ENCODE data around the gene ANKLE1. TPM values are rescaled to one million over a fixed set of nuclear protein-coding genes. Genes with fewer than 3 reads are reported as not detected.

ANKLE1 gene
- total RNA-seq, 1 donor from 2014 or later = 3.6 TPM

GRCh38 chr19:17236811-17237543 is 44.7 kb upstream of the ANKLE1 start:
- Mint-ChIP-seq H3K27me3 (ENCODE audit: low read depth) (no peaks in the 10 kb centered on the region), H3K4me1 (peaks cover 21% of the 10 kb centered on the region), H3K27ac (no peak overlapping the region), H3K9me3 (no peaks in the 10 kb centered on the region), H3K4me3 (peak overlapping the region; percentile 34), H3K36me3 (peaks cover 11% of the 10 kb centered on the region)
- TF ChIP-seq CTCF (IDR thresholded peaks at IDR 0.05; ENCODE audit: unreplicated experiment) = no peak
- no peak for DNase-seq (ENCODE audit: low spot score in 2 of 2, unreplicated experiment in 2 of 2)

GRCh38 chr19:17237747-17238706 is 43.7 kb upstream of the ANKLE1 start:
- no peak for DNase-seq (ENCODE audit: low spot score in 2 of 2, unreplicated experiment in 2 of 2)

GRCh38 chr19:17240062-17240752 is 41.5 kb upstream of the ANKLE1 start:
- no peak overlapping the region for H3K4me3 Mint-ChIP-seq
- H3K27ac Mint-ChIP-seq = peak overlapping the region; percentile 64

More at GRCh38 chr19:17237747-17238706, 43.7 kb upstream of the ANKLE1 start:
- peaks cover 27% of the 10 kb centered on the region for H3K4me1 Mint-ChIP-seq
- no peak overlapping the region for H3K27ac Mint-ChIP-seq
- no peaks in the 10 kb centered on the region for H3K27me3 Mint-ChIP-seq (ENCODE audit: low read depth)
- TF ChIP-seq CTCF (IDR thresholded peaks at IDR 0.05; ENCODE audit: unreplicated experiment) = no peak
- H3K4me3 Mint-ChIP-seq = no peak overlapping the region
- peaks cover 7% of the 10 kb centered on the region for H3K36me3 Mint-ChIP-seq
- no peaks in the 10 kb centered on the region for H3K9me3 Mint-ChIP-seq

DNA sequence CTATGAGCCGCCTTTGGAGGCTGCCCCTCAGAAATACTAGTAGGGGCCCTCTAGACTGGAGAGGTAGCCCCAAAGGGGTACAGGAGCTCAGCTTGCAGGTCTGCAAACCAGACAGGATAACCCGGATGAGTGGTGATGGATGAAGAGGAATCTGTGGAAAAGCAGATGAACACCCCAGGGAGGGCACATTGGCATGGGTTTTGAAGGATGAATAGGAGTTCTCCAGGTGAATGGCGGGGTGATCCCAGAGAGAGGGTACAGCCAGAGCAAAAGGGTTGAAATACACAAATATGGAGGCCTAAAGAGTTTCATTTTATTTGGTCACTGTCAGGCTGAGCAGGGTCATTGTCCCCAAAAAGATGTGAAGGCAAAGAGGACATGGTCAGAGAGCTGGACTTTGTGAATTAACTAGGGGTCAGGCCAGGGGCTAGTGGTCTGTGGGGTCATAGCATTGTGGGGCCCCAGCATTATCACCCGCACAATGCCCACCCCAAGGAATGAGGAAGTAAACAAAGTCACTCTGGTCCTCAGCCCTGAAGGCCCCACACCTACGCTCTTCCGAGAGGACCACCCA is 40.8 kb upstream of the ANKLE1 start:
- Mint-ChIP-seq H3K4me1 (peaks cover 36% of the 10 kb centered on the region), H3K4me3 (no peak overlapping the region), H3K27ac (peak overlapping the region; percentile 48), H3K27me3 (ENCODE audit: low read depth) (no peaks in the 10 kb centered on the region), H3K36me3 (peaks cover 7% of the 10 kb centered on the region), H3K9me3 (no peaks in the 10 kb centered on the region)
- no peak for TF ChIP-seq CTCF (IDR thresholded peaks at IDR 0.05; ENCODE audit: unreplicated experiment)
- DNase-seq (ENCODE audit: low spot score in 2 of 2, unreplicated experiment in 2 of 2) = no peak

More at GRCh38 chr19:17240062-17240752, 41.5 kb upstream of the ANKLE1 start:
- no peak for DNase-seq (ENCODE audit: low spot score in 2 of 2, unreplicated experiment in 2 of 2)
- H3K27me3 Mint-ChIP-seq (ENCODE audit: low read depth) = no peaks in the 10 kb centered on the region
- H3K36me3 Mint-ChIP-seq = peaks cover 7% of the 10 kb centered on the region
- H3K4me1 Mint-ChIP-seq = peaks cover 36% of the 10 kb centered on the region
- no peak for TF ChIP-seq CTCF (IDR thresholded peaks at IDR 0.05; ENCODE audit: unreplicated experiment)
- H3K9me3 Mint-ChIP-seq = no peaks in the 10 kb centered on the region
